ENCODE measurements around the gene TMEM63A. TPM values are rescaled to one million over a fixed set of nuclear protein-coding genes. Genes with fewer than 3 reads are reported as not detected.

TMEM63A gene
- polyA plus RNA-seq, 1 donor from 2014 or later = not detected

- no peaks in the 10 kb centered on the region for H3F3A ChIP-seq (ENCODE audit: insufficient read depth, low read length, poor library complexity, severe bottlenecking)
- no peaks in the 10 kb centered on the region for H3K9me2 ChIP-seq (ENCODE audit: insufficient read depth, low read length)
- no peak overlapping the region for H3K4me2 ChIP-seq (ENCODE audit: low read length)
- H3K27me3 ChIP-seq (ENCODE audit: insufficient read depth, low read depth, low read length) = peaks cover 22% of the 10 kb centered on the region
- no peak overlapping the region for H3K9ac ChIP-seq (ENCODE audit: low read length)
- no peaks in the 10 kb centered on the region for H3K9me3 ChIP-seq (ENCODE audit: low read length)
- TF ChIP-seq SMC3 (conservative IDR thresholded peaks at IDR 0.05; ENCODE audit: poor library complexity) (no peak), CTCF (IDR thresholded peaks at IDR 0.05; ENCODE audit: poor library complexity, severe bottlenecking) (no peak), EZH2 (IDR thresholded peaks at IDR 0.05; ENCODE audit: borderline replicate concordance, insufficient read depth, low read length, poor library complexity, severe bottlenecking) (no peak), RAD21 (conservative IDR thresholded peaks at IDR 0.05) (no peak), MXI1 (conservative IDR thresholded peaks at IDR 0.05; ENCODE audit: poor library complexity, severe bottlenecking) (no peak), REST (IDR thresholded peaks at IDR 0.05; ENCODE audit: borderline replicate concordance) (no peak), EP300 (conservative IDR thresholded peaks at IDR 0.05; ENCODE audit: poor library complexity, severe bottlenecking) (no peak), TAF1 (IDR thresholded peaks at IDR 0.05; ENCODE audit: low read depth) (no peak), POLR2AphosphoS5 (IDR thresholded peaks at IDR 0.05) (no peak)
- no peaks in the 10 kb centered on the region for H4K20me1 ChIP-seq (ENCODE audit: insufficient read depth)
- H3K27ac ChIP-seq (ENCODE audit: low read length) = no peak overlapping the region
- H2AFZ ChIP-seq (ENCODE audit: low read depth, low read length) = no peak overlapping the region
- no peak overlapping the region for H3K4me3 ChIP-seq (ENCODE audit: low read length)
- H3K36me3 ChIP-seq (ENCODE audit: insufficient read depth, low read length) = no peaks in the 10 kb centered on the region
- H3K79me2 ChIP-seq (replicated peaks; ENCODE audit: insufficient read depth, low read length) = no peaks in the 10 kb centered on the region
These were observed 4.6 kb downstream of the TMEM63A start for GRCh38 chr1:225877580-225877979.

GRCh38 chr1:225876900-225877510 lies 5.2 kb downstream of the TMEM63A start:
- no peaks in the 10 kb centered on the region for H4K20me1 ChIP-seq (ENCODE audit: insufficient read depth)
- H3K4me3 ChIP-seq (ENCODE audit: low read length) = no peak overlapping the region
- H3K9ac ChIP-seq (ENCODE audit: low read length) = no peak overlapping the region
- peaks cover 16% of the 10 kb centered on the region for H3K27me3 ChIP-seq (ENCODE audit: insufficient read depth, low read depth, low read length)
- no peaks in the 10 kb centered on the region for H3K9me3 ChIP-seq (ENCODE audit: low read length)
- no peak overlapping the region for H3K4me2 ChIP-seq (ENCODE audit: low read length)
- H3K36me3 ChIP-seq (ENCODE audit: insufficient read depth, low read length) = no peaks in the 10 kb centered on the region
- no peaks in the 10 kb centered on the region for H3F3A ChIP-seq (ENCODE audit: insufficient read depth, low read length, poor library complexity, severe bottlenecking)
- no peaks in the 10 kb centered on the region for H3K79me2 ChIP-seq (replicated peaks; ENCODE audit: insufficient read depth, low read length)
- TF ChIP-seq TAF1 (IDR thresholded peaks at IDR 0.05; ENCODE audit: low read depth) = no peak
- TF ChIP-seq POLR2AphosphoS5 (IDR thresholded peaks at IDR 0.05) = no peak
- TF ChIP-seq REST (IDR thresholded peaks at IDR 0.05; ENCODE audit: borderline replicate concordance) = no peak
- TF ChIP-seq MXI1 (conservative IDR thresholded peaks at IDR 0.05; ENCODE audit: poor library complexity, severe bottlenecking) = no peak
- no peak for TF ChIP-seq RAD21 (conservative IDR thresholded peaks at IDR 0.05)
- TF ChIP-seq EZH2 (IDR thresholded peaks at IDR 0.05; ENCODE audit: borderline replicate concordance, insufficient read depth, low read length, poor library complexity, severe bottlenecking) = no peak
- H3K27ac ChIP-seq (ENCODE audit: low read length) = no peak overlapping the region
- no peaks in the 10 kb centered on the region for H3K9me2 ChIP-seq (ENCODE audit: insufficient read depth, low read length)
- no peak overlapping the region for H2AFZ ChIP-seq (ENCODE audit: low read depth, low read length)
